ENCODE measurements around the gene LGSN.

GRCh38 chr6:63352544-63353285, 32.9 kb upstream of the LGSN start:
- TF ChIP-seq EZH2 (IDR thresholded peaks at IDR 0.05; ENCODE audit: low read depth, low read length, severe bottlenecking) (no peak), CTCF (IDR thresholded peaks at IDR 0.05; ENCODE audit: control extremely low read depth in 1 of 3, insufficient read depth in 1 of 3, low read depth in 1 of 3, low read length in 3 of 3) (peak in 2 of 3 experiments; percentile 74 to 81; a peak in 3 of 4 replicates), JUN (IDR thresholded peaks at IDR 0.05; ENCODE audit: low read depth, low read length) (no peak), POLR2AphosphoS5 (IDR thresholded peaks at IDR 0.05; ENCODE audit: low read depth, low read length) (no peak), EP300 (IDR thresholded peaks at IDR 0.05; ENCODE audit: borderline replicate concordance in 1 of 2, low read depth in 2 of 2, low read length in 2 of 2) (no peak), CEBPB (IDR thresholded peaks at IDR 0.05; ENCODE audit: low read depth, low read length) (no peak), FOSL1 (IDR thresholded peaks at IDR 0.05; ENCODE audit: insufficient read depth, low read depth, low read length) (no peak), CHD1 (IDR thresholded peaks at IDR 0.05; ENCODE audit: low read depth, low read length) (no peak), JUND (IDR thresholded peaks at IDR 0.05; ENCODE audit: low read length) (no peak), TAF1 (IDR thresholded peaks at IDR 0.05; ENCODE audit: low read depth, low read length) (no peak), SAP30 (IDR thresholded peaks at IDR 0.05; ENCODE audit: insufficient read depth, insufficient replicate concordance, low read length) (no peak)

Data from H1 (cell line).